Endothelial cell of umbilical vein (primary cell): ENCODE data around the gene GTF2IRD1. TPM values are rescaled to one million over a fixed set of nuclear protein-coding genes. Genes with fewer than 3 reads are reported as not detected.

Experiments used
- BruUV-seq: library from RNA; stranded (reverse); fragments of 400-500 nt; replicated peaks from 2 replicates; lab custom pipeline; 2021; lab: Mats Ljungman, UMichigan
- CTCF ChIA-PET: fragments of 300-600, 350-600 bp; sonication (Branson Sonifier 250); formaldehyde crosslinking; loops from one replicate; lab custom pipeline; 2021; ENCODE audit warnings: antibody characterized with exemption, inconsistent platforms; lab: Charles Lee
- POLR2A ChIA-PET: fragments of 300-600, 350-600 bp; sonication (Branson Sonifier 250); formaldehyde crosslinking; loops from one replicate; lab custom pipeline; 2021; ENCODE audit warnings: antibody characterized with exemption, inconsistent platforms; lab: Charles Lee
- DNase-seq: peaks from one replicate; pipeline ENCODE4 v3.0.0-alpha.2; 2011; ENCODE audit warnings: low read depth, low spot score
- FAIRE-seq: peaks from 2 replicates; lab custom pipeline; 2011; peaks lifted over from hg19 to GRCh38; lab: Jason Lieb, UNC
- H2AFZ ChIP-seq: 2 replicates; pipeline ENCODE4 v1.6.0; 2012; ENCODE audit warnings: low read depth, low read length, control low read depth, inconsistent platforms
- H3K27ac ChIP-seq: 2 replicates; pipeline ENCODE4 v1.5.1; 2011; ENCODE audit warnings: low read depth, mild to moderate bottlenecking, control low read depth, low read length, moderate library complexity; ENCODE audit not compliant: insufficient read depth
- H3K27me3 ChIP-seq, 2 experiments: 2 replicates each; pipeline versions ENCODE4 v1.6.0 to v1.6.1; 2011; ENCODE audit warnings: low read length in 2 of 2, mixed read lengths in 1 of 2; ENCODE audit not compliant: control insufficient read depth in 2 of 2, insufficient read depth in 2 of 2
- H3K36me3 ChIP-seq, 2 experiments: 2 replicates in 1 of 2; 3 replicates in 1 of 2; pipeline ENCODE4 v1.5.1; 2011; ENCODE audit warnings: low read length in 2 of 2, mild to moderate bottlenecking in 1 of 2, moderate library complexity in 1 of 2; ENCODE audit not compliant: control insufficient read depth in 2 of 2, insufficient read depth in 2 of 2; ENCODE audit errors: extremely low read depth in 1 of 2
- H3K4me1 ChIP-seq: 3 replicates; pipeline ENCODE4 v1.5.1; 2011; ENCODE audit warnings: mild to moderate bottlenecking, low read length; ENCODE audit not compliant: control insufficient read depth, insufficient read depth; ENCODE audit errors: extremely low read depth
- H3K4me2 ChIP-seq: 2 replicates; pipeline ENCODE4 v1.6.1; 2011; ENCODE audit warnings: low read length, control low read depth, mixed read lengths; ENCODE audit not compliant: insufficient read depth
- H3K4me3 ChIP-seq, 3 experiments: fragments of 200-600 bp in 1 of 3; sonication (generic), shearing (Covaris generic) in 1 of 3; replicated peaks in 1 of 3; 2 replicates each; pipeline ENCODE4 v1.5.1; 2011 to 2016; ENCODE audit warnings: control low read depth in 3 of 3, low read length in 3 of 3, mild to moderate bottlenecking in 2 of 3, inconsistent platforms in 1 of 3, low read depth in 1 of 3, moderate library complexity in 1 of 3; ENCODE audit not compliant: insufficient read depth in 1 of 3
- H3K79me2 ChIP-seq: 2 replicates; pipeline ENCODE4 v1.6.0; 2012; ENCODE audit warnings: low read length, inconsistent platforms; ENCODE audit not compliant: control insufficient read depth, insufficient read depth
- H3K9ac ChIP-seq: replicated peaks from 2 replicates; pipeline ENCODE3; 2011; ENCODE audit warnings: low read length, control low read depth; ENCODE audit not compliant: insufficient read depth; ENCODE audit errors: extremely low read depth
- H3K9me1 ChIP-seq: replicated peaks from 3 replicates; pipeline ENCODE4 v1.6.0; 2011; ENCODE audit warnings: mild to moderate bottlenecking, low read length; ENCODE audit not compliant: control insufficient read depth, insufficient read depth; ENCODE audit errors: extremely low read depth
- H3K9me3 ChIP-seq: replicated peaks from 2 replicates; pipeline ENCODE4 v1.5.1; 2012; ENCODE audit warnings: low read length, inconsistent platforms; ENCODE audit not compliant: control insufficient read depth, insufficient read depth
- H4K20me1 ChIP-seq: replicated peaks from 2 replicates; pipeline ENCODE3; 2011; ENCODE audit warnings: mild to moderate bottlenecking, low read length; ENCODE audit not compliant: control insufficient read depth, insufficient read depth; ENCODE audit errors: extremely low read depth
- CTCF ChIP-seq, 2 donors: IDR thresholded peaks; 1 replicate in 1 of 2; 2 replicates in 1 of 2; pipeline ENCODE4 v1.5.1; 2011; ENCODE audit warnings: low read length in 2 of 2, mild to moderate bottlenecking in 2 of 2, moderate library complexity in 2 of 2, control low read depth in 1 of 2, inconsistent platforms in 1 of 2, low read depth in 1 of 2; ENCODE audit not compliant: insufficient read depth in 1 of 2; ENCODE audit errors: extremely low read depth in 1 of 2
- EZH2 ChIP-seq: IDR thresholded peaks from 2 replicates; pipeline ENCODE4 v1.6.1; 2012; ENCODE audit warnings: borderline replicate concordance, low read depth, mild to moderate bottlenecking, moderate library complexity, low read length, inconsistent platforms; ENCODE audit not compliant: severe bottlenecking
- FOS ChIP-seq: IDR thresholded peaks from 2 replicates; pipeline ENCODE4 v1.6.1; 2011; ENCODE audit warnings: mild to moderate bottlenecking, low read length, moderate library complexity, borderline replicate concordance; ENCODE audit not compliant: insufficient read depth
- GATA2 ChIP-seq: IDR thresholded peaks from 2 replicates; pipeline ENCODE4 v1.7.0; 2011; ENCODE audit warnings: low read depth, mild to moderate bottlenecking, moderate library complexity, mixed read lengths, low read length; ENCODE audit not compliant: insufficient read length, insufficient read depth
- JUN ChIP-seq: IDR thresholded peaks from 2 replicates; pipeline ENCODE4 v1.6.1; 2011; ENCODE audit warnings: borderline replicate concordance, low read depth; ENCODE audit not compliant: insufficient read length, insufficient read depth
- MAX ChIP-seq: IDR thresholded peaks from 2 replicates; pipeline ENCODE4 v1.6.1; 2011; ENCODE audit not compliant: insufficient read depth, insufficient read length
- MYC ChIP-seq: IDR thresholded peaks from one replicate; pipeline ENCODE4 v1.6.1; 2011; ENCODE audit warnings: mild to moderate bottlenecking, low read depth, low read length
- POLR2A ChIP-seq: IDR thresholded peaks from 2 replicates; pipeline ENCODE4 v1.6.1; 2012; ENCODE audit warnings: low read depth, mild to moderate bottlenecking, control low read depth, low read length
- POLR2AphosphoS5 ChIP-seq: IDR thresholded peaks from 2 replicates; pipeline ENCODE4 v1.6.1; 2012; ENCODE audit warnings: low read depth, mild to moderate bottlenecking, control low read depth, low read length, moderate library complexity; ENCODE audit not compliant: insufficient read depth
- dilution Hi-C: fragments of 300-500 bp; cut with MboI; formaldehyde crosslinking; loops from one replicate; pipeline ENCODE4 v1.15.0; 2019; ENCODE audit warnings: low sequenced_read_pairs; ENCODE audit not compliant: extremely low pct_ligation_motif_present
- intact Hi-C: fragments of 100-400 bp; cut with micrococcal nuclease; formaldehyde crosslinking; loops from one replicate; pipeline ENCODE4 v1.10.0; 2022
- polyA plus RNA-seq, 4 experiments: library from polyadenylated mRNA; depleted of rRNA in 3 of 4; stranded (reverse) in 3 of 4; unstranded in 1 of 4; fragments of >200 nt; gene quantifications; 2 replicates each; pipeline versions ENCODE4 v1.2.1 to v1.2.3, GENCODE V29; 2011 to 2012; ENCODE audit warnings: missing spikeins in 1 of 4
- total RNA-seq: library from RNA; stranded (reverse); gene quantifications from 2 replicates; pipeline ENCODE4 v1.2.3, GENCODE V29; 2021

GTF2IRD1 gene
- total and polyA plus RNA-seq, 2 donors (not counting 3 experiments of a cell fraction or from before 2014, with no cell fraction given): 14.2 to 24.2 TPM

GRCh38 chr7:74573512-74573911, 119.8 kb downstream of the GTF2IRD1 start:
- DNase-seq (no peak), FAIRE-seq (no peak)
- no peak for TF ChIP-seq FOS
- no peak for TF ChIP-seq MAX
- TF ChIP-seq MYC: no peak
- TF ChIP-seq POLR2AphosphoS5: no peak
- TF ChIP-seq JUN: no peak
- TF ChIP-seq CTCF (IDR thresholded peaks at IDR 0.05; ENCODE audit: extremely low read depth in 1 of 2, insufficient read depth in 1 of 2, low read depth in 1 of 2, low read length in 2 of 2): no peak
- no peak for TF ChIP-seq POLR2A
- no peak for TF ChIP-seq GATA2
- TF ChIP-seq EZH2: no peak
- dilution Hi-C loops: no loop called here
- no peak overlapping the region for H3K9ac ChIP-seq
- H3K9me1 ChIP-seq: no peaks in the 10 kb centered on the region
- no peak overlapping the region for H2AFZ ChIP-seq
- intact Hi-C loops: no loop called here
- no TSS peak for BruUV-seq
- H3K4me3 ChIP-seq: no peak overlapping the region
- no peaks in the 10 kb centered on the region for H4K20me1 ChIP-seq
- no peaks in the 10 kb centered on the region for H3K9me3 ChIP-seq
- H3K27ac ChIP-seq: no peak overlapping the region
- ChIA-PET POLR2A (no interaction called here), CTCF (interaction anchor here (0.6 to 4.0 kb wide), 2 partner anchors 8 to 9 kb away, joined by 3 to 25 read pairs; no protein-coding TSS in a partner anchor)
- H3K79me2 ChIP-seq: no peaks in the 10 kb centered on the region
- no peaks in the 10 kb centered on the region for H3K27me3 ChIP-seq
- H3K36me3 ChIP-seq: no peaks in the 10 kb centered on the region
- H3K4me1 ChIP-seq: no peaks in the 10 kb centered on the region
- no peak overlapping the region for H3K4me2 ChIP-seq
